DLD1 (cell line): ENCODE results near the gene APOL2.
"Not testable (repeated sequence)": the region's sequence is repeated elsewhere in the genome, so short reads cannot be mapped to it uniquely, and the experiment has no call there.

Experiments used
- in situ Hi-C: cut with HindIII; loops from 2 replicates; pipeline ENCODE4 v1.10.0; 2017; ENCODE audit warnings: low sequenced_read_pairs

Gene APOL2

DNA sequence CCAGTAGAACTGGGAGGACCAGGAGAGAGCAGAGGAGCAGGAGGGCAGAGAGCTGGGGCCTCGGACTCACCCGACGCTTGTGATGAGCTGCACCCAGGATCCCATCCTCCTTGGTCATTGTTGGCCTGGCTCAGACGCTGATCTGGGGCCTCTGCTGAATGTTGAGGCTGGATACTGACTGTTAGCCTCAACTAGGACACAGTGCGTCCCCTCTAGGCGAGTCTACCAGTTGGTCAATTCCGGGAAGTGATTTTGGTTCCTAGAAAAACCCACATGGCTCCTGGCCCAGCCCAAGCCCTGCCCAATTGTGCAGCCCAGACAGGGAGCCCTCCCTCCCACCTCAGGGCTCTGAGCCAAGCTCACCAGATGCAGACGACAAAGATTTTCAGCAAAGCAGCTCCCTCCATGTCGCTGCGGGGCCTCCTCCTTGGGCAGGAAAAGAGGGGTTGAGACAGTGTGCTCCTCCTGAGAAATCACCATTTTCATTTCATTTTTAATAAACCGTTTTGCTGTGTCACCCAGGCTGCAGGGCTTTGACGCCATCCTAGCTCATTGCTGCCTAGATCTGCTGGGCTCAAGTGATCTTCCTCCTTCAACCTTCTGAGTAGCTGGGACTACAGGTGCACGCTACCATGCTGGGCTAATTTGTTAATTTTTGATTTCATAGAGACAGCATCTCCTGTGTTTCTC is 37.6 kb downstream of the APOL2 start, which contains the start of gene APOL4:
TSS of gene APOL4 (minus strand) at position 180 of the 690 bp plus-strand sequence. CDS start at position 105, 75 bp downstream.
- in situ Hi-C loops = no loop called here

DNA sequence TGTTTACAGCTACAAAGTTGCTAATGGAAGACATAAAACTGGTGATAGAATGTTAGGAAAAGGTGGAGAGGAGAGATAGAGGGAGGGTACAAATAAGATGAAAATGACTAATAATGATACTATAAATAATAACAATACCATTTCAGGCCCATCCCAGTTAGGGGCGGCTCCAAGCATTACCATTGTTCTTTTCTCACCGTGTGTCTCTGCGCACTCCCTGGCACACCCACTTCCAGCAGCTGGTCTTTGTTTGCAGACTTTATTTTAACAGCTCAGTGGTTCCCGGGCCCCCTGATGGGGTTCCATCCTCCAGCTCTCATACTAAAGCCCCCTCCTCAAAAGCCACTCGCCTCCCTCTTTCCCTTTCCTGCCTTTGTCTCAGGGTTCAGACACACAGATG is 38.3 kb downstream of the APOL2 start:
- in situ Hi-C loops = not testable (repeated sequence)

DNA sequence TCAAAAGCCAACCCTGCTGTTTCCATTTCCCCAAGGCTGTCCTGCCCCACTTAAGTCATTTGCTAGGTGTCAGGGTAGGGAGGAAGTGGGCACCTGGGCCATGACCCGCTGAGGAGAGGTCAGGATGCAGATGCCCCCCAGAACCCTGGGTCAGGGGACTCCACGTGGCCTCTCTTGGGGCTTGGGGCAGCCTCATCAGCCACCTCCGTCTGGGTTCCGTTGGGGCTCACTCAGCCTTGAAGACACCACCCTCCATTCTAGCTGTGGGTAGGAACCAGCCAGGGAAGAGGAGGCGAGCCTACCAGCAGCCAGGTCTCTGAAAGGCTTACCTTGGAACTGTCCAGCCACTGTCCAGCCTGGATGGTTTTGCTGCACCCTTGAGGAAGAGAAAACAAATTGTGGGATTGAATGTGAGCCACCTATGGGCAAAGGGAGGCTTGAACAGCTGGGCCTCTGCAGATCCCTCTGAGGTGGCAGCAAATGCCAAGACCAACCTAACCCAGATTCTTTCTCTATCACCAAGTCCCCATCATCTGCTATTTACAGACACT is 40.3 kb downstream of the APOL2 start:
- in situ Hi-C loops = no loop called here

DNA sequence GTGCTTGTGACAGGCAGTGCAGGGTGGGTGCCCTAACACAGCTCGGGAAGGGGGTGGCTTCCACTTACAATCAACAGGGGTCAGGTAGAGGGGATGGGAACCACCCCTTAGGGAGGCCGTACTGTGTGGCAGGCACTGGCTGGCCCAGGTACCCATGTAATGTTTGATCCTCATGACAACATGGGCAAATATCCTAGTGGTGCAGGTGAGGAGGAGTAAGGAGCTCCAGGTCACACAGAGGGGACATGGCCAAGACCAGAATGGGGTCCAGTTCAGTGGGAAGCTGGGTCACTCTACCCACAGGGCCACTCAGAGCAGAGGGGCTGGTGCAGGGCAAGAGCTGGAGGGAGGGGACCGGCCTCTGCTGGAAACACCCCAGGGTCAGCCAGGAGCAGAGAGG is 40.8 kb downstream of the APOL2 start:
- in situ Hi-C loops = no loop called here

DNA sequence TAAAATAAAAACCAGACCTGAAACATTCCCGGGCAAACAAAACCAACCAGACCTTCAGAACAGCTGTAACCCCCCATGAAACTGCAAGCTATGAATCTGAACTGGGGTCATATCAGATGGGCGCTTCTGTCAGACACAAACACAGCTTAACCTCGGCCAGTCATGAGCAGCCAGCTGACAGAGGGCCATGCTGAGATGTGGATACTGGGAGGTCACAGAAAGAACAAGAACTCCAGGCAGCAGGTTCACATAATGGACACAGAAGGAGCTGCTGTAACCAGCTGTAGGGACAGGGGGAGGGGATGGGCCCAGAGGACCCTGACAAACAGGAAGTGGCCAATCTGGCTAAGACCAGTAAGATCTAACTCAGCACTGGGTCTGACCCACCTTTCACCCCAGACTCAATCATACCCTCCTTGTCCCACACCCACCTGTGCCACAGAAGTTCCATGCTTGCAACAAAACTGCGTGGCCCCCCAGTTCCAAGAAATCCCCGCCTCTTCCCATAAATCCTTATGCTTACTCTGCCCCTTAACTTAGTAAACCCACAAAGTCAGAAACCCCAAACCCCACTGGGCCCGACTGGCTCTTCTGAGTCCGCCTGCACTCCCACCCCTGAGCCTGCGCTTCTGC is 41.7 kb downstream of the APOL2 start:
- in situ Hi-C loops = no loop called here

DNA sequence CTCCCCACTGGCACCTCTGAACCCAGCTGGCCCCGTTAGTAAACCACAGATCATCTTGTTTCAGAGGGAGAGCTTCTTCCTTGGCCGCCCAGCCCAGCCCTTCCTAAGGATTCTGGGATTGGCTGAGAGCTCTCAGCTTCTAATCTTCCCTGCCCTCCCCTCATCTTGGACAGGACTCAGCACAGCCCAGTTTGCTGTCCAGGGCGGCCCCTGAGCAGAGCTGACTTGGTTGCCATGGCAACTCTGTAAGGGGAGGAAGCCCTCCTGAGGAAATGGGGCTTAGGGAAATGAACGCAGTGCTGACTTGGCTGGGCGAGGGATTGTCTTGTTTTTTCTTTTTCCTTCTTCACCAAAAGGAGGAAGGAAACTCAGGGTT is 42.3 kb downstream of the APOL2 start:
- in situ Hi-C loops = no loop called here

DNA sequence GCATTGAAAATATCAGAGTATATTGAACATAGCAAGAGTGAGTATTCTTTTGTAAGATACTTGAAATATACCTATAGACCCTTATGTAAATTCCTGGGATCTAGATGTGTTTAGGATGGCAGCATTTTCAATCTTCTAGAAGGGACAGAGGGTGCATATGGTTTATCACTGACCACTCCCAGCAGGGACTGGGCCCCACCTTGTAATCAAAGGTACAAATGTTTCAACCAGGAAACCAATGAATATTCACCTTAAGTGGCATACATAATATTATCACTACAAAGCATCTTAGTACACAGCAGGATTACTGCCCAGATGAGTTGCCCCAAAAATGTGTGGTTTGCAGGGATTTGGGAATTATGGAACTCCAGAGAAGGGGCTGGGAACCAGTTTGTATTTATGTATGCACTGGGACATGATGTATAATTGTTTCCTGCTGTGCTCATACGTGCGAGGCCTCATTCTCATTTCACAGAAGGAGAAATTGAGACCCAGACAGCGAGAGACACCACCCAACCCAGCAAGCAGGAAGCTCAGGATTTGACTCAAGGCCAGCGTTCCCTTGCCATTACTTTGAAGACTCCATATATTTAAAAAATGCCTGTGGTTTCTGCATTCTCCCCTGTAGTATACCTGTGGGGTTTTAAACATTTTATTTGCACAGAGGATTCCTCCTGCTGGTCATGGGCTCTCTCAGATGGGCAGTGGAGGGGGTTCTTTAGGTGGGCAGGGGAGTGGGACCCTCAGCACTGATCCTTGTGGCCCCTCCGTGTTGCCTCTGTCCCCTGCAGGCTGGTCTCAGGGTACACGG is 42.9 kb downstream of the APOL2 start:
- in situ Hi-C loops = no loop called here

DNA sequence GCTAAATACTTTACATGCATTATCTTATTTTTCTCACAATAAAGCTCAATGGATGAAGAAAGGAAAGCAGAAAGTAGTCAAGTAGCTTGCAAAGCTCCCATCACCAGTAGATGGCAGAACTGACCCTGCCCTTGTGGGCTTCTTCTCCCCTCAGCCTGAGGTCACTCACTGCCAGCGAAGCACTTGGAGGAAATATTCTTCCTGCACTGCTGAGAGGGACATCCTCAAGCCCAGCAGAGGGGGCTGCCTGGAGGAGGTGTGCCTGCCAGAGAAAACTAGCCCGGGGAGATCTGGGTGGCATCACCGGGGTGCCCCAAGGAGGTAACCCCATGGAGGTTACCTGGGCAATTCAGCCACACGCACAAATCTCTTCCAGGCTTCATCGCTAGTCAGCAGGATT is 44.4 kb downstream of the APOL2 start:
- in situ Hi-C loops = no loop called here

DNA sequence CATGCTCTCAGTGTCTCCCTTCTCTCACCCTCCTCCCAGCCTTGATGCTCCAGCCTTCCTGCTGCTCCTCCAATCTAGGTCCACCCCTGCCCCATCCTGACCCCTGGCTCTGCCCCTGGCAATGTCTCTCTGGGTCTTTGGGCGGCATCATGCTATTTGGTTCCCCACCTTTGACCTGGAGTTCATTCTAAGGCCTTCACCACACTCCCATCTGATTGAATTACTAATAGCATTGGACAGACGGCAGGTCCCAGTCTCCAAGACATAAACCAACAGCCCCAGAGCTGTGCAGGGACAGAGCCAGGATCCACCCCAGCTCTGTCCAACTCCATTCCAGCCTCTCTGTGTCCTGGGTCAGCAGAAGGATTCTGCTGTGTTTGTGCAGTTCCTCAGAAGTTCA is 44.9 kb downstream of the APOL2 start:
- in situ Hi-C loops = no loop called here

DNA sequence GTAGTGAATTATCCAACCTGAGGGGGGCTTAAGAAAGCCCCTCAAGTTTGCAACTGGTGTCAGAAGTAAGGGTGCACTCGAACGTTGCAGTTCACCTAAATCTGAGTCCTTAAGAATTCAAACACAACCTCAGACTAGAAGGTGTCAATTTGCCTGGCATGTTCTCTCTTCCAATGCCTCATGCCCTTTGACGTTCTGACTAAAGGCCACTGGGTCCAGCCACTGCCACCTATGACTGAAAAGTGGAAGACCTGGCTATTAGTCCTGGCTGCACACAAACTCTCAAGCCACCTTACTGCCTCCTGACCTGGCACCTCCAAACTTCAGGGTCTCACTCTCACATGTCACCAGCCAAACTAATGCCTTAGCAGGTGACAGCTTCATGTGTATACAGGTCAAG is 45.8 kb downstream of the APOL2 start:
- in situ Hi-C loops = no loop called here

DNA sequence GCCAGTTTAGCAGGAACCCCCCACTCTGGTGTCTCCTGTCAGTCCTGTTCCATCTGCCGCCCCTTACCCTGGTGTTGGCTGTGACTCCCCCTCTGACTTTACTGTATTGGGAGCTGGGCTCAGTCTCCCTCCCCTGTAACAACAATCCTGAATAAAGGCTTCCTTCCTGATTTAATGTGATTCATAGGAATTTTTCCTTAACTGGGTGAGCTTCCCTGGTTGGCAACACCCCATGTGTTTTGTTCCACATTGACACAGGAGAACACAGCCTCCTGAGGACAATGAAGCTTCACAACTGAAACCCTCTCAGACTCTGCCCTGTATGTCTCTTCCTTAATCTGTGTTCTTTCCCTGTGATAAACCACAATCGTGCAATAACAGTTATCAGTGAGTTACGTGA is 46.2 kb downstream of the APOL2 start:
- in situ Hi-C loops = no loop called here

DNA sequence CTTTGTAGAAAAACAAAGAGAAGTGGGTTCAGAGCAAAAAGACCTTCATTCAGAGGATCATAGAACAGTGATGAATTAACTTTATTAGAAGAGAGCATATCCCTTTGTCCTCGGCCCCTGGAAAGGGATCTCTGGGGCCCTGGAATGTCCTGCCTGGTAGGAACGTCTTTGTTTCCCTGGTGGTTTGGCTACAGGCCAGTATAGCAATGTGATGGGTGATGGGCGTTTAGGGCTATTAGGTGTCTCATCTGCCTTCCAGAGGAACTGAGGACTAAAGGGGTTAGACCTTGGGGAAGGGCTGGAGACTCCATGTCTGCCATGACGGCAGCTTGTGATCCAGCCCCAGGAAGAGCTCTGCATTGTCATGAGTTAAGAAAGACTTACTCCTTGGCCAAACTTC is 46.8 kb downstream of the APOL2 start:
- in situ Hi-C loops = no loop called here

DNA sequence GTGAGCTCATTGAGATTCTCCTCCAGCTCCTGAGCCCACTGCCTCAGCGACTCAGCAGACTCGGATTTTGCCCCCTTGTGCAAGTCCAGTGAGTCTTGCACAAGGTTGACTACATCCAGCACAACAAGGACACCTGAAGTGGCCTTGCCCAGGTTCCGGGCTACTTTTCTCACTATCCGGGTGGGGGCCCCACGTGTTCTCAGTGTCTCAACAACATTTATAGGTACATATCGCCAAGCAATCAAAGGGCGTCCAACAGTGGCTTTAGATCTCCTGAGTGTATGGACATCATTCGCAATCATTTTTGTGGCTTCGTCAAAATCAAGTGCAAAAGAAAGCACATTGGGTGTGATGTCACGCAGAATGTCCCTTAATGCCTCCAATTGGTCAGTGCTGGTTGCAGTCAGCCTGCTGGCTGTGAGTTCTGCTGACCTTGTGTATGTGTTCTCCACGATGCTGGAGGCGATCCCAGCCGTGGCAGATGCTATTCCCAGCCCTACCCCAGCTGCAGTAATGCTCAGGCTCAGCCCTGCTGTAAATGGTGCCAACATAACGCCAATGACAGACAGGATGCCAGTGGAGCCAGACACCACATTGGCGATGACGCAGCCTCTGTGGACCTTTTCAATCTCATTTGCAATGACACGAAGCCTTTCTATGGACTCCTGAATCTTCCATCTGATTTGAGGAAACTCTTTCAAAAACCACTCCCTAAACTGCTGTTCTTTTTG is 48.1 kb downstream of the APOL2 start:
- in situ Hi-C loops = no loop called here

DNA sequence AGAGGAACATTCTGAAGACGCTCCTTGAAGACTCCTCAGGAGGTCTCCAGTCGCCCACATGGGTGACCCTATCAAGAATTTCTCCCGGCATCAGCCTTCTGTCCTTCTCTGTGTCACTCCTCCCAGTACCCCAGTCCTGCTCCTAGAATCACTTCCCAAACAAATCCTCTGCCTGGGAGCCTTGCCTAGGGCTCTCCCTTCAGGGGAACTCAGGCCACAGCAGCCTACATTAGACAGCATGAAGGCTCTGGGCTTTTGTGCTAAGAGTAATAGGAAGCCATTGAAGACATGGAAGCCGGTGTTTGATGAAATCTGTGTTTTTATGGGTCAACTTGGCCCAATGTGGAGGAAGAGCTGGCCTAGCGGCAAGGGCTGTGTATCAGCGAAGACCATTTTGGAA is 51.5 kb downstream of the APOL2 start:
- in situ Hi-C loops = not testable (repeated sequence)

DNA sequence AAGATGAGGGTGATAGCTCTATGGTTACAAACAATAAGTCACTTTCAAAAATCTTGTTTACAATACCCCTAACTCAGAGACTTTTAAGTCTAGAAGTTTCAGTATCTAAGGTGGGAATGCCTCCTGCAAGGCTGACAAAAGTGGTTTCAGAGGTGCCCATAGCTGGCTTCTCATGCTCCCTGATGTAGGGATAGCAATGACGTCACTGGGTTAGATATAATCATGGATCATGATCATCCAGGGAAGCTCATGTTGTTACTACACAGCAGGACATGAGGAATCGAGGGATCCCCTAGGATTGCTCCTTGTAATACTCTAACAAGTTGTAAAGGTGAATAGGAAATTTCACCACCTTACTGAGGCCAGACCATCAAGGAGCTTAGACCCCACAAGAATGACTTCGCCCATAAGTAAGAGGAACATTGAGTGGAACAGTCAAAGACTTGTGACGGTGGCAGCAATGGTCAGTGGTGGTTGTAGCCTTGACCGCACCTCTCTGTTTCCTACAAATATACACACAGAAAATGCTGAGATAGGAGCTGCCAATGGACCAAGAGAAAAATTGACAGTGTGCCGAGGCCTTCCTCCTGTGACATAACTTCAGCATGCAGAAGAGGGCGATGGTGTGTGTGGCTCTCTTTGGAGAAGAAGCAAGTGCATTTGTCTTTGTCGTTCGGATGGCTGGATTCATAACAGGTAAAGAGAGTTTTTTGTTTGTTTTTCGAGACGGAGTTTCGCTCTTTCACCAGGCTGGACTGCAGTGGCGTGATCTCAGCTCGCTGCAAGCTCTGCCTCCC is 53.3 kb downstream of the APOL2 start:
- in situ Hi-C loops = no loop called here

DNA sequence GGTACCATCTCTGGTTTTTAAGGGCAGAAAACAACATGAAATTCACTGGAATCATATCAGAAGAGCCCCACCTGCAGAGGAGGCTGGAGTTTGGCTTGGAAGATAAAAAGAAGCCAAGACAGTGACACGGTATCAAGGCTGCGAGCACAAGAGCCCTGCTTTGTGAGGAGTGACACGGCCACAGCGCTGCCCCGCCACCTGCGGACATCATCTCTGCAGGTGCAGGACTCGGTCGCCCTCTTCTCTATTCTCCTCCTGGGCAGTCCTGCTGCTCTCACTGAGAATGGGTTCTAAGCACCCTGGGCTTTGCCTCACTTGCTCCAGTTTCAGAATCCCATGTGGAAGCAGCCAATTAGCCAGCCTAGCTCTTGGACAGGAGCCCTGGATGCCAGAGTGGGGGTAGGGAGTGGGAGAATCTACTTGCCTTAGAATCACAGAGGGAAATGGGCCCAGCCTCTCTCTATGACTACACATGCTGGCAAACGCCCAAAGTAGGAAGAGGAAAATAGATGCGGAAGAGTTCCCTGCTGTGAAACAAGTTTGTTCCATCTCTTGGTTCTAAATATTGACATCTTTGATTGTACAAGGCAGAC is 54.8 kb downstream of the APOL2 start:
- in situ Hi-C loops = no loop called here

DNA sequence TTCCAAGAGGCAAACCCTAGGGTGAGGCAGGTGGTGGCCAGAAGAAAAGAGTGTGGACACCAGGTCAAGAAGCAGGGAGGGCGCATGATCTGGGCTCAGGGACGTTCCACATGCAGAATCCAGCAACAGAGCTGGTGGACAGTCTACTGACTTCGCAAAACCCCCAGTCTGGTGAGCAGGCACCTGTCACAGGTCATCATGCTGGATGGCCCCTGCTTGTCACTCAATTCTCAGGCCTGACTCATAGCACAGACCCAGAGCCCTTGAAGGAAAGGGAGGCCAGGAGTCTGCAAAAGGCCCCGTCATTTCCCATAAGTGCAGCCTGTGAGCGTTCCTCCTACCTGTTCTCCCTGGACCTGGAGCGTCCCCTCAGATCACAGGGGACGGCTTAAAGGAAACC is 55.9 kb downstream of the APOL2 start:
- in situ Hi-C loops = no loop called here

DNA sequence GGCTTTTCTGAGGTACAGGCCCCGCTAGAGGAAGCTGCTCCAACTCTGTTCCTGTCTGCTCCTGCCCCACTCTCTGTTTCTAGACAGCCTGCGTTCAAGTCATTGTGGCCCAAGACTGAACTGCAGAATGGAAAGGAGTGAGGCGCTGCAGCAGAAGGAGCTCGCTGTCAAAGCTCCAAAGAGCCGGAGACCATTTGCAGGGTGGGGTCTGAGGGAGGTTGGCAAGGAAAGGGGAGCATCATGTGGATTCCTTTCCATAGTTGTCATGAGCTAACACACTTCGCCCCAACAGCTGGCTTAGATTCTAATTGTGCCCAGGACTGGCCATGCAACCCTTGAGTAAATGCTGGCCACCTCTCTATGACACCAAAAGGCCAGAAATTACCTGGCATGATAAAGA is 56.5 kb downstream of the APOL2 start:
- in situ Hi-C loops = no loop called here

DNA sequence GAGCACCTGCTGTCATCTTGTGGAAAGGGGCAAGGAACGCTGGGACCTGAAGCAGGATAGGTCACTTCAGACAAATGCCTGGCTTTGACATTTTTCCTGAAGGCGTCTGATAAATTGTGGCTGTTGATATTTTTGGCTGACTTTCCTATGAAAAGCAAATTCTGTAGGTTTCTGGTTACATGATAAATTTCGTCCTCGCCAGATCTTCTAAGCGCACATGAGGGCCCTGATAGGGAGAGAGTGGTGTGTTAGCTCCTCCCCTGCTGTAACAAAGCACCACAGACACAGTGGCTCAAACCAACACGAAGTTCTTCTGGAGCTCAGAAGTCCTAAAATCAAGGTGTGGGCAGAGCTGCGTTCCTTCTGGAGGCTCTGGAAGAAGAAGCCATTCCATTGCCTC is 57.3 kb downstream of the APOL2 start:
- in situ Hi-C loops = no loop called here

DNA sequence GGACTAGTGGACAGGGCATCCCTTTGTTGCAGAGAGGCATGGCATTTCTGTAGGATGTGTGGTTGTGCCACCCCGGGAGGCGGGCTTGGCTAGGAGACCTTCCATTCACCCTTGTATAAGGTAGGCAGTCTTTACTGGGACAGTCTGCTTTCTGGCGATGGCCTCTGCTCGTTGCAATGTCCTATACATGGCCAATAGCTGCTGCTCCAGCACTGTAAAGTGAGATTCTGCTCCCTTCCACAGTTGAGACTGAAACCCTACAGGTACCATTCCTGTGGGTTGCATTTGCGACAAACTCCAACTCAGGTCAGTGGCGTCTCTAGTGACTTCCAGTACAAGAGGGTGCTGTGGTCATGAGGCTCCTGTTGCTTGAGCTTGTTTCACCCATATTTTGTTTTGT is 58.4 kb downstream of the APOL2 start:
- in situ Hi-C loops = no loop called here
